MM.1S (cell line): ENCODE results near the gene CASS4.

ENCODE experiments used
- DNase-seq: peaks from one replicate; pipeline ENCODE4 v3.0.0-alpha.2; 2015
- H2AFZ ChIP-seq: fragments of 300-600 bp; sonication (generic); 2 replicates; pipeline ENCODE4 v1.6.0; 2016; ENCODE audit warnings: antibody characterized with exemption, low read length
- H3F3A ChIP-seq: fragments of 300-600 bp; sonication (generic); 2 replicates; pipeline ENCODE4 v1.6.1; 2016; ENCODE audit warnings: mild to moderate bottlenecking, antibody characterized with exemption, low read length, moderate library complexity, mixed read lengths; ENCODE audit not compliant: insufficient read depth
- H3K27ac ChIP-seq: fragments of 300-600 bp; sonication (generic); 2 replicates; pipeline ENCODE4 v1.5.1; 2016; ENCODE audit warnings: mild to moderate bottlenecking, low read length
- H3K27me3 ChIP-seq: fragments of 300-600 bp; sonication (generic); replicated peaks from 2 replicates; pipeline ENCODE4 v1.6.0; 2016; ENCODE audit warnings: low read length; ENCODE audit not compliant: insufficient read depth
- H3K36me3 ChIP-seq: fragments of 300-600 bp; sonication (generic); replicated peaks from 2 replicates; pipeline ENCODE4 v1.6.1; 2016; ENCODE audit warnings: mild to moderate bottlenecking, low read length, mixed read lengths; ENCODE audit not compliant: insufficient read depth
- H3K4me1 ChIP-seq: fragments of 300-600 bp; sonication (generic); 2 replicates; pipeline ENCODE4 v1.6.1; 2016; ENCODE audit warnings: low read length, mixed read lengths
- H3K4me2 ChIP-seq: fragments of 300-600 bp; sonication (generic); 2 replicates; pipeline ENCODE4 v1.6.0; 2016; ENCODE audit warnings: low read depth, low read length
- H3K4me3 ChIP-seq: fragments of 300-600 bp; sonication (generic); 2 replicates; pipeline ENCODE4 v1.5.1; 2016; ENCODE audit warnings: low read length, mixed read lengths
- H3K79me2 ChIP-seq: fragments of 300-600 bp; sonication (generic); 2 replicates; pipeline ENCODE4 v1.6.1; 2016; ENCODE audit warnings: mixed run types, low read length, mixed read lengths
- H3K9ac ChIP-seq: fragments of 300-600 bp; sonication (generic); 2 replicates; pipeline ENCODE4 v1.6.1; 2016; ENCODE audit warnings: low read length, mixed read lengths
- H3K9me2 ChIP-seq: fragments of 300-600 bp; sonication (generic); replicated peaks from 2 replicates; pipeline ENCODE4 v1.6.1; 2016; ENCODE audit warnings: mild to moderate bottlenecking, low read length, mixed read lengths; ENCODE audit not compliant: insufficient read depth
- H3K9me3 ChIP-seq: fragments of 300-600 bp; sonication (generic); replicated peaks from 2 replicates; pipeline ENCODE4 v1.6.1; 2016; ENCODE audit warnings: mild to moderate bottlenecking, low read length, mixed read lengths; ENCODE audit not compliant: insufficient read depth
- H4K20me1 ChIP-seq: fragments of 300-600 bp; sonication (generic); 2 replicates; pipeline ENCODE4 v1.6.1; 2016; ENCODE audit warnings: mild to moderate bottlenecking, low read length, moderate library complexity, mixed read lengths; ENCODE audit not compliant: insufficient read depth
- CTCF ChIP-seq: fragments of 300-600 bp; sonication (generic); IDR thresholded peaks from 2 replicates; pipeline ENCODE4 v1.5.1; 2016; ENCODE audit warnings: antibody characterized with exemption, low read length, mixed read lengths
- EZH2 ChIP-seq: fragments of 300-600 bp; sonication (generic); optimal IDR thresholded peaks from 2 replicates; pipeline ENCODE3; 2017; ENCODE audit warnings: low read depth, mild to moderate bottlenecking, antibody characterized with exemption, low read length, mixed read lengths
- EZH2phosphoT487 ChIP-seq: fragments of 300-600 bp; sonication (generic); IDR thresholded peaks from 2 replicates; pipeline ENCODE4 v1.6.1; 2018; ENCODE audit warnings: antibody characterized with exemption, low read length

The CASS4 gene

GRCh38 chr20:56433221-56433879 is 21.3 kb downstream of the CASS4 start:
- Histone ChIP-seq H3K4me3 (no peak overlapping the region), H3K9me2 (no peaks in the 10 kb centered on the region), H3K79me2 (no peaks in the 10 kb centered on the region), H3K27me3 (no peaks in the 10 kb centered on the region), H3F3A (no peaks in the 10 kb centered on the region), H3K4me2 (no peak overlapping the region), H4K20me1 (no peaks in the 10 kb centered on the region), H3K36me3 (no peaks in the 10 kb centered on the region), H3K27ac (no peak overlapping the region), H3K9me3 (no peaks in the 10 kb centered on the region), H2AFZ (no peak overlapping the region), H3K4me1 (no peaks in the 10 kb centered on the region), H3K9ac (no peak overlapping the region)
- no peak for DNase-seq
- no peak for TF ChIP-seq CTCF
- no peak for TF ChIP-seq EZH2
- TF ChIP-seq EZH2phosphoT487, result no peak

- Histone ChIP-seq H3K27ac (no peak overlapping the region), H3K9me2 (no peaks in the 10 kb centered on the region), H3K27me3 (no peaks in the 10 kb centered on the region), H3K4me1 (no peaks in the 10 kb centered on the region), H3K4me3 (no peak overlapping the region), H2AFZ (no peak overlapping the region), H3K79me2 (no peaks in the 10 kb centered on the region), H3F3A (no peaks in the 10 kb centered on the region), H3K9ac (no peak overlapping the region), H3K9me3 (no peaks in the 10 kb centered on the region), H4K20me1 (no peaks in the 10 kb centered on the region), H3K4me2 (no peak overlapping the region), H3K36me3 (no peaks in the 10 kb centered on the region)
- TF ChIP-seq CTCF, result no peak
- no peak for TF ChIP-seq EZH2phosphoT487
- no peak for TF ChIP-seq EZH2
- no peak for DNase-seq
These were observed 21.8 kb downstream of the CASS4 start for GRCh38 chr20:56433880-56434255.

DNA sequence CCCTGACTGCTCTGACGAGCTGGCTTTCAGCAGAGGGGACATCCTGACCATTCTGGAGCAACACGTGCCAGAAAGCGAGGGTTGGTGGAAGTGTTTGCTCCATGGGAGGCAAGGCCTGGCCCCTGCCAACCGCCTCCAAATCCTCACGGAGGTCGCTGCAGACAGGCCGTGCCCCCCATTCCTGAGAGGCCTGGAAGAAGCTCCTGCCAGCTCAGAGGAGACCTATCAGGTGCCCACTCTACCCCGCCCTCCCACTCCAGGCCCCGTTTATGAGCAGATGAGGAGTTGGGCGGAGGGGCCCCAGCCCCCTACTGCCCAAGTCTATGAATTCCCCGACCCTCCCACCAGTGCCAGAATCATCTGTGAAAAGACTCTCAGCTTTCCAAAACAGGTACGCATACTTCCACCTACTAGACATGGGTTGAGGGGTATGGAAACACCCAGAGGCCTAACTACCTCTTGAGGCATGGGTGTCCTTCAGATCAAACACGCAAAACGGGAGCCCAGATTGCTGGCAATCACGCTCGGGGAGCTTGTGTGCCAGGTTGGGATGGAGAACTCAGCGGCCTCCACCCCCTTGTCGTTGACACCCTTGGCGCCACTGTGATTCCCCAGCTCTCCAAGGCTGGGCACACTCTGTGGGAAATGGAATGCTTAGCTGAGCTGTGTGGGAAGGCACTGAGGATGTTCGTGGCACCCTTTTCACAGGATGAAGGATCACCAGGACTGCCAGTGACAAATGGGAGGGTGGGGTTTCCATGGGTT is 25.3 kb downstream of the CASS4 start:
- Histone ChIP-seq H3F3A (no peaks in the 10 kb centered on the region), H3K9me3 (no peaks in the 10 kb centered on the region), H3K27me3 (no peaks in the 10 kb centered on the region), H3K4me3 (no peak overlapping the region), H3K4me2 (no peak overlapping the region), H3K9ac (no peak overlapping the region), H4K20me1 (no peaks in the 10 kb centered on the region), H3K27ac (no peak overlapping the region), H3K36me3 (no peaks in the 10 kb centered on the region), H3K4me1 (peaks cover 4% of the 10 kb centered on the region; the same call in 1 of the 2 replicates), H3K9me2 (no peaks in the 10 kb centered on the region), H2AFZ (no peak overlapping the region), H3K79me2 (no peaks in the 10 kb centered on the region)
- TF ChIP-seq EZH2phosphoT487 (no peak), EZH2 (no peak), CTCF (no peak)
- no peak for DNase-seq
